Astrocyte (in vitro differentiated cells and primary cell): ENCODE measurements around the gene LCK.

ENCODE experiments used
- EZH2 ChIP-seq: IDR thresholded peaks from 2 replicates; pipeline ENCODE4 v1.6.1; 2012; ENCODE audit warnings: mild to moderate bottlenecking, low read length, inconsistent platforms; ENCODE audit not compliant: insufficient read depth
- TF ChIP-seq, protein P1 (sequence below): IDR thresholded peaks from 2 replicates; pipeline ENCODE4 v1.5.1; 2011; ENCODE audit warnings: low read depth, mild to moderate bottlenecking, inconsistent platforms, low read length, moderate library complexity; ENCODE audit not compliant: insufficient read depth

DNA sequence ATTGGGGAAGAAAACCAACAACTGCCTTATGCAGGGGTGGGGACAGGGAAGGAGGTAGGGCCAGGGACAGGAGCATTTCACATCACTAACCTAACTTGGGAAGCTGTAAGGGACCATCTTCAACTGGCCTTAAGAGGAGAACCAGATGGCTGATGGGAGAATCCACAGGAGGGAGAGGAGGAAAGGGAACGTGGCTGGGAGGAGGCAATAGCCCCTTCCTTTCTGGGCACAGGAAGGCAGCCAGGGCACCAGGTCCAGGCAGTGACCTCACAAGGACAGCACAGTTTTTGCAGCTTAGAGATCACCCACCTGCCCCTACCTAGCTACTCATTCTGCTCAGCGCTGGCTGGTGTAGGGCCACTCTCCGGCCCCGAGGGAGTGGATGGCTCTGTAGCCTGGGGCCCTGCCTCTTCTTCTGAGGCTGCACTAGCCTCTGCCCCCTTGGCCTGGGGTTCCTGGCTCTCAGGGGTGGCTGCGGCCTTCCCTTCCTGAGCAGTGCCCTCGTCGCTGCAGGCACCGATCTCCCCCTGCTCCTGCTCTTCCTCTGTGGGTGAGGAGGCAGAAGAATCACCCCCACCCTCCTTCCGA lies 83.3 kb downstream of the LCK start:
- TF ChIP-seq, protein P1, sequence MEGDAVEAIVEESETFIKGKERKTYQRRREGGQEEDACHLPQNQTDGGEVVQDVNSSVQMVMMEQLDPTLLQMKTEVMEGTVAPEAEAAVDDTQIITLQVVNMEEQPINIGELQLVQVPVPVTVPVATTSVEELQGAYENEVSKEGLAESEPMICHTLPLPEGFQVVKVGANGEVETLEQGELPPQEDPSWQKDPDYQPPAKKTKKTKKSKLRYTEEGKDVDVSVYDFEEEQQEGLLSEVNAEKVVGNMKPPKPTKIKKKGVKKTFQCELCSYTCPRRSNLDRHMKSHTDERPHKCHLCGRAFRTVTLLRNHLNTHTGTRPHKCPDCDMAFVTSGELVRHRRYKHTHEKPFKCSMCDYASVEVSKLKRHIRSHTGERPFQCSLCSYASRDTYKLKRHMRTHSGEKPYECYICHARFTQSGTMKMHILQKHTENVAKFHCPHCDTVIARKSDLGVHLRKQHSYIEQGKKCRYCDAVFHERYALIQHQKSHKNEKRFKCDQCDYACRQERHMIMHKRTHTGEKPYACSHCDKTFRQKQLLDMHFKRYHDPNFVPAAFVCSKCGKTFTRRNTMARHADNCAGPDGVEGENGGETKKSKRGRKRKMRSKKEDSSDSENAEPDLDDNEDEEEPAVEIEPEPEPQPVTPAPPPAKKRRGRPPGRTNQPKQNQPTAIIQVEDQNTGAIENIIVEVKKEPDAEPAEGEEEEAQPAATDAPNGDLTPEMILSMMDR, result no peak
- TF ChIP-seq EZH2, result no peak
